ENCODE measurements around the gene MUC20. TPM values are rescaled to one million over a fixed set of nuclear protein-coding genes. Genes with fewer than 3 reads are reported as not detected.
"Not testable (repeated sequence)": the region's sequence is repeated elsewhere in the genome, so short reads cannot be mapped to it uniquely, and the experiment has no call there.

Gene MUC20
- total and polyA plus RNA-seq, 5 donors = 0.86 to 4.8 (median 1.7) TPM

- H3K27me3 ChIP-seq (ENCODE audit: control insufficient read depth, insufficient read depth); H3K9me3 ChIP-seq (ENCODE audit: control insufficient read depth, low read length); DNase-seq; H3K4me3 ChIP-seq (ENCODE audit: low read length); H3K4me1 ChIP-seq (ENCODE audit: control insufficient read depth, insufficient read depth, low read length); ATAC-seq; H3K27ac ChIP-seq (ENCODE audit: low read length): not testable (repeated sequence)
- 97% methylated on average over 15 of the region's 15 CpGs for WGBS
- intact Hi-C loops (cut with DNase I) = loop anchor here in 1 of 4 donors (5.0 kb wide), 1 partner anchor 286 kb away; no protein-coding TSS in a partner anchor
Measured at GRCh38 chr3:195686537-195687208, 34.1 kb upstream of the MUC20 start.

DNA sequence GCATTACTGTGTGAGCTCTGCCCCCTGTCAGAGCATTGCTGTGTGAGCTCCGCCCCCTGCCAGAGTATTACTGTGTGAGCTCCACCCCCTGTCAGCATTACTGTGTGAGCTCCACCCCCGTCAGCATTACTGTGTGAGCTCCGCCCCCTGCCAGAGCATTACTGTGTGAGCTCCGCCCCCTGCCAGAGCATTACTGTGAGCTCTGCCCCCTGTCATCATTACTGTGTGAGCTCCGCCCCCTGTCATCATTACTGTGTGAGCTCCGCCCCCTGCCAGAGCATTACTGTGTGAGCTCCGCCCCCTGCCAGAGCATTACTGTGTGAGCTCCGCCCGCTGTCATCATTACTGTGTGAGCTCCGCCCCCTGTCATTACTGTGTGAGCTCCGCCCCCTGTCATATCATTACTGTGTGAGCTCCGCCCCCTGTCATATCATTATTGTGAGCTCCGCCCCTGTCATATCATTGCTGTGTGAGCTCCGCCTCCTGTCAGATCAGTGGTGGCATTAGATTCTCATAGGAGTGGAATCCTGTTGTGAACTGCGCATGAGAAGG, 33.5 kb upstream of the MUC20 start:
- not testable (repeated sequence) for H3K9me3 ChIP-seq (ENCODE audit: control insufficient read depth, low read length); H3K4me3 ChIP-seq (ENCODE audit: low read length); ATAC-seq; H3K27me3 ChIP-seq (ENCODE audit: control insufficient read depth, insufficient read depth); H3K27ac ChIP-seq (ENCODE audit: low read length); H3K4me1 ChIP-seq (ENCODE audit: control insufficient read depth, insufficient read depth, low read length); DNase-seq
- intact Hi-C loops (cut with DNase I) = loop anchor here in 1 of 4 donors (5.0 kb wide), 1 partner anchor 285 kb away; no protein-coding TSS in a partner anchor
- WGBS = 96% methylated on average over 15 of the region's 15 CpGs

DNA sequence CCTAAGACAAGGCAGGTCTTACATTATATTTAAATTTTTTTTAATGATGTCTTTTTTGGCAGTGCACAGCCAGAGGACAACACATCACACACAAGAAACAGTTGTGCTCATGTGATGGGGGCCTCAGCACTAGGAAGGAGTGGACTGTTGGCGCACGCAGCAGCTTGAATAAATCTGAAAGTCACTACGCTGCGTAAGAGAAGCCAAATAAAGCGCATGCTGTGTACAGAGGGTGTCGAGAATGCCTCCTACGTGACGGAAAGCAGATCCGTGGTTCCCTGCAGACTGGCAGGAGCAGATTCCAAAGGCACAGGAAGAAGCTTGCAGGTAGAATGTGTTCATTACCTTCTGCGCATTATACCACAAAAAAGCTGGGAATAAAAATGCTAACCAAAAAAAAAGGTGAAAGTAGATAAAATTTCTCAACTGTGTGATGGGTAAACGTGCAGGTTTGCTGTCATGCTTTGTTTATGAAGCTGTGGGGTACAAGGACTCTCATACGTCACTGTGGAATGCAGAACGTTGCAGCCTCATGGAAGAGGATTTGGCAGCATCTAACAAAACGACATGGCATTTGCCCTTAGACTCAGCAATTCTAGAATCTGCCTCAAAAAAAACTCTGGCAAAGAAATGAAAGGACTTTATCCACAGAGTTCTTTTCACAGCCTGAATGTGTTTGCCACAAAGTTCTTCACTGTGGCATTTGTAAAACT, 32.2 kb upstream of the MUC20 start:
- not testable (repeated sequence) for DNase-seq; H3K4me1 ChIP-seq (ENCODE audit: control insufficient read depth, insufficient read depth, low read length); H3K9me3 ChIP-seq (ENCODE audit: control insufficient read depth, low read length); ATAC-seq; H3K27ac ChIP-seq (ENCODE audit: low read length); H3K4me3 ChIP-seq (ENCODE audit: low read length); H3K27me3 ChIP-seq (ENCODE audit: control insufficient read depth, insufficient read depth)
- intact Hi-C loops (cut with DNase I) = loop anchor here in 1 of 4 donors (5.0 kb wide), 1 partner anchor 284 kb away; no protein-coding TSS in a partner anchor
- WGBS = 63% methylated on average over 6 of the region's 14 CpGs

GRCh38 chr3:195689184-195690070, 31.4 kb upstream of the MUC20 start:
- ATAC-seq = peak; percentile 47 to 59
- WGBS = 59% methylated on average over 21 of the region's 21 CpGs
- H3K27ac ChIP-seq (ENCODE audit: low read length); H3K27me3 ChIP-seq (ENCODE audit: control insufficient read depth, insufficient read depth); H3K4me1 ChIP-seq (ENCODE audit: control insufficient read depth, insufficient read depth, low read length); H3K9me3 ChIP-seq (ENCODE audit: control insufficient read depth, low read length); H3K4me3 ChIP-seq (ENCODE audit: low read length): not testable (repeated sequence)
- intact Hi-C loops (cut with DNase I) = loop anchor here in 1 of 4 donors (5.0 kb wide), 2 partner anchors 268 to 283 kb away; no protein-coding TSS in a partner anchor
- peak in 1 of 3 donors; percentile 68 for DNase-seq

GRCh38 chr3:195690951-195691350, 29.8 kb upstream of the MUC20 start:
- intact Hi-C loops (cut with DNase I) = loop anchor here in 1 of 4 donors (5.0 kb wide), 1 partner anchor 266 kb away; no protein-coding TSS in a partner anchor
- no peak for DNase-seq
- WGBS = 90% methylated on average over 9 of the region's 9 CpGs

GRCh38 chr3:195691596-195692353, 29.0 kb upstream of the MUC20 start:
- H3K9me3 ChIP-seq (ENCODE audit: control insufficient read depth, low read length); H3K4me1 ChIP-seq (ENCODE audit: control insufficient read depth, insufficient read depth, low read length); ATAC-seq; H3K4me3 ChIP-seq (ENCODE audit: low read length); DNase-seq; H3K27me3 ChIP-seq (ENCODE audit: control insufficient read depth, insufficient read depth); H3K27ac ChIP-seq (ENCODE audit: low read length): not testable (repeated sequence)
- intact Hi-C loops (cut with DNase I) = loop anchor here in 1 of 4 donors (5.0 kb wide), 1 partner anchor 266 kb away; no protein-coding TSS in a partner anchor
- 90% methylated on average over 8 of the region's 11 CpGs for WGBS

More at GRCh38 chr3:195690951-195691350, 29.8 kb upstream of the MUC20 start:
- Histone ChIP-seq H3K27ac (ENCODE audit: low read length) (no peak overlapping the region), H3K27me3 (ENCODE audit: control insufficient read depth, insufficient read depth) (no peaks in the 10 kb centered on the region), H3K4me3 (ENCODE audit: low read length) (no peak overlapping the region), H3K9me3 (ENCODE audit: control insufficient read depth, low read length) (no peaks in the 10 kb centered on the region), H3K4me1 (ENCODE audit: control insufficient read depth, insufficient read depth, low read length) (no peaks in the 10 kb centered on the region)
- ATAC-seq = no peak

DNA sequence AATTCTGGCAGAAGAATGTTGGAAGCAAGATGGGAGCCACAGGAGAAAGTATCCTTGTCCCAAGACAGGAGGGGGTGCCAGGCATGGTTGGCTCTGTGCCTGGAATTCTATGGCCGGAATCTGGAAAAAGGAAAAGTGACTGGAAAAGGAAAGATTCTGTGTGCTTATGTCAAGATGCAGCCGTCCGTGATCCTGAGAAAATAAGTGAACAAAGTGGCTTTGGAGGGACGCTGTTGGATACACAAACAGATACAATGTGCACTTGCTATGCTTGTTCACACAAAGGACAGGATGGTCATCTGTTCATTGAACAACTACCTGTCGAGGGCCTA, 28.5 kb upstream of the MUC20 start:
- 66% methylated on average over 5 of the region's 5 CpGs for WGBS
- no peak for DNase-seq
- ATAC-seq = no peak
- H3K27ac ChIP-seq (ENCODE audit: low read length) = no peak overlapping the region
- H3K27me3 ChIP-seq (ENCODE audit: control insufficient read depth, insufficient read depth) = no peaks in the 10 kb centered on the region
- H3K9me3 ChIP-seq (ENCODE audit: control insufficient read depth, low read length) = no peaks in the 10 kb centered on the region
- intact Hi-C loops (cut with DNase I) = loop anchor here in 1 of 4 donors (5.0 kb wide), 1 partner anchor 265 kb away; no protein-coding TSS in a partner anchor
- H3K4me3 ChIP-seq (ENCODE audit: low read length) = no peak overlapping the region
- H3K4me1 ChIP-seq (ENCODE audit: control insufficient read depth, insufficient read depth, low read length) = no peaks in the 10 kb centered on the region

GRCh38 chr3:195692781-195693427, 27.9 kb upstream of the MUC20 start:
- ATAC-seq = no peak
- 84% methylated on average over 5 of the region's 5 CpGs for WGBS
- intact Hi-C loops (cut with DNase I) = loop anchor here in 1 of 4 donors (5.0 kb wide), 1 partner anchor 264 kb away; no protein-coding TSS in a partner anchor

GRCh38 chr3:195693428-195694216, 27.2 kb upstream of the MUC20 start:
- no peak for ATAC-seq
- Histone ChIP-seq H3K4me3 (ENCODE audit: low read length) (no peak overlapping the region), H3K27ac (ENCODE audit: low read length) (no peak overlapping the region), H3K4me1 (ENCODE audit: control insufficient read depth, insufficient read depth, low read length) (peaks cover 5% of the 10 kb centered on the region), H3K27me3 (ENCODE audit: control insufficient read depth, insufficient read depth) (no peaks in the 10 kb centered on the region), H3K9me3 (ENCODE audit: control insufficient read depth, low read length) (no peaks in the 10 kb centered on the region)
- intact Hi-C loops (cut with DNase I) = loop anchor here in 1 of 4 donors (5.0 kb wide), 1 partner anchor 264 kb away; no protein-coding TSS in a partner anchor
- 86% methylated on average over 13 of the region's 13 CpGs for WGBS
- DNase-seq = no peak

More at GRCh38 chr3:195692781-195693427, 27.9 kb upstream of the MUC20 start:
- Histone ChIP-seq H3K27me3 (ENCODE audit: control insufficient read depth, insufficient read depth) (no peaks in the 10 kb centered on the region), H3K4me1 (ENCODE audit: control insufficient read depth, insufficient read depth, low read length) (peaks cover 2% of the 10 kb centered on the region), H3K4me3 (ENCODE audit: low read length) (no peak overlapping the region), H3K27ac (ENCODE audit: low read length) (no peak overlapping the region), H3K9me3 (ENCODE audit: control insufficient read depth, low read length) (no peaks in the 10 kb centered on the region)
- DNase-seq = no peak
